HepG2 (cell line): ENCODE measurements around the gene CCL23. TPM values are rescaled to one million over a fixed set of nuclear protein-coding genes. Genes with fewer than 3 reads are reported as not detected.

Experiments
- GPBP1L1 ChIP-seq: sonication (generic); formaldehyde crosslinking; IDR thresholded peaks from 2 replicates; pipeline ENCODE4 v1.5.0; 2020; ENCODE audit warnings: mild to moderate bottlenecking, missing genetic modification reagents
- GTF2F1 ChIP-seq: fragments of 150-350 bp; IDR thresholded peaks from 2 replicates; pipeline ENCODE4 v1.6.1; 2014; ENCODE audit warnings: low read length
- HMGXB4 ChIP-seq, 2 experiments: sonication (generic) in 1 of 2; formaldehyde crosslinking in 1 of 2; IDR thresholded peaks; 2 replicates each; pipeline versions ENCODE4 v1.4.0 to v1.6.1; 2018 to 2020; ENCODE audit warnings: missing genetic modification reagents in 2 of 2, borderline replicate concordance in 1 of 2, low read depth in 1 of 2, mild to moderate bottlenecking in 1 of 2, missing biosample characterization in 1 of 2
- KDM5B ChIP-seq: sonication (generic); formaldehyde crosslinking; IDR thresholded peaks from 2 replicates; pipeline ENCODE4 v1.4.0; 2020; ENCODE audit warnings: missing genetic modification reagents, mild to moderate bottlenecking, borderline replicate concordance
- MAFG ChIP-seq: sonication (generic); formaldehyde crosslinking; IDR thresholded peaks from 2 replicates; pipeline ENCODE4 v1.5.1; 2020; ENCODE audit warnings: mild to moderate bottlenecking, missing genetic modification reagents
- POLR2G ChIP-seq: fragments of 200-400 bp; formaldehyde crosslinking; IDR thresholded peaks from 2 replicates; pipeline ENCODE4 v1.6.1; 2018; ENCODE audit warnings: mild to moderate bottlenecking, low read depth, low read length, moderate library complexity
- SCMH1 ChIP-seq: sonication (generic); formaldehyde crosslinking; IDR thresholded peaks from 2 replicates; pipeline ENCODE4 v1.9.0; 2021; ENCODE audit warnings: missing genetic modification reagents, mild to moderate bottlenecking, borderline replicate concordance
- ZBTB40 ChIP-seq, 2 experiments: fragments of 450-650 bp in 1 of 2; sonication (generic) in 1 of 2; formaldehyde crosslinking in 1 of 2; IDR thresholded peaks; 2 replicates each; pipeline versions ENCODE4 v1.6.1 to v1.8.0; 2016 to 2022; ENCODE audit warnings: antibody characterized with exemption in 1 of 2, mild to moderate bottlenecking in 1 of 2, missing genetic modification reagents in 1 of 2
- ZFP41 ChIP-seq: sonication (generic); formaldehyde crosslinking; IDR thresholded peaks from 2 replicates; pipeline ENCODE4 v1.4.0; 2020; ENCODE audit warnings: mild to moderate bottlenecking, missing genetic modification reagents, borderline replicate concordance
- ZNF12 ChIP-seq: sonication (generic); formaldehyde crosslinking; IDR thresholded peaks from 2 replicates; pipeline ENCODE4 v1.5.0; 2020; ENCODE audit warnings: missing genetic modification reagents
- ZNF30 ChIP-seq: sonication (generic); formaldehyde crosslinking; IDR thresholded peaks from 2 replicates; pipeline ENCODE4 v1.5.0; 2020; ENCODE audit warnings: mild to moderate bottlenecking, missing genetic modification reagents
- ZNF773 ChIP-seq: sonication (generic); formaldehyde crosslinking; IDR thresholded peaks from 2 replicates; pipeline ENCODE4 v1.4.0; 2020; ENCODE audit warnings: missing genetic modification reagents, borderline replicate concordance
- polyA plus RNA-seq, 8 experiments: library from polyadenylated mRNA; depleted of rRNA in 3 of 8; stranded (reverse) in 7 of 8; unstranded in 1 of 8; fragments of >200 nt; fragmentation: Illumina TruSeq in 4 of 8; extraction: Trizol in 4 of 8; gene quantifications; 2 replicates each; pipeline versions ENCODE4 v1.2.1 to v1.2.3, GENCODE V29; 2011 to 2016; ENCODE audit warnings: low read depth in 4 of 8, missing spikeins in 1 of 8, mixed read lengths in 1 of 8; ENCODE audit not compliant: insufficient read depth in 1 of 8
- total RNA-seq, 5 experiments: library from RNA; depleted of rRNA; stranded (reverse); fragments of >200 nt; fragmentation: Illumina TruSeq; extraction: Trizol; gene quantifications; 2 replicates each; pipeline ENCODE4 v1.2.3, GENCODE V29; 2016; ENCODE audit warnings: low read depth in 1 of 5

The CCL23 gene
- total and polyA plus RNA-seq, 2 of the 13 experiments (the other 11 are each of a cell fraction or from before 2014, with no cell fraction given), result not detected

GRCh38 chr17:36000732-36001109, 17.1 kb downstream of the CCL23 start (continued):
- TF ChIP-seq ZFP41, result no peak
- no peak for TF ChIP-seq GPBP1L1 (CRISPR knock-in tag)
- TF ChIP-seq ZNF773, result no peak
- TF ChIP-seq HMGXB4 (CRISPR knock-in tag; IDR thresholded peaks at IDR 0.05; ENCODE audit: borderline replicate concordance in 1 of 2, low read depth in 1 of 2), result 0 out of 4 replicates have a peak, but pooled peaks of 1 of the 2 experiments have one; percentile 8
- TF ChIP-seq MAFG (CRISPR knock-in tag), result no peak
- no peak for TF ChIP-seq ZNF30 (CRISPR knock-in tag)
- TF ChIP-seq POLR2G, result no peak
- no peak for TF ChIP-seq ZNF12 (CRISPR knock-in tag)
- TF ChIP-seq ZBTB40 (IDR thresholded peaks at IDR 0.05), result no peak
- no peak for TF ChIP-seq ZBTB40 (CRISPR knock-in tag; IDR thresholded peaks at IDR 0.05)
- TF ChIP-seq SCMH1 (CRISPR knock-in tag), result no peak
- TF ChIP-seq GTF2F1, result no peak
- TF ChIP-seq KDM5B (CRISPR knock-in tag), result no peak
